ENCODE data around the gene CDC37L1.

Gene CDC37L1

DNA sequence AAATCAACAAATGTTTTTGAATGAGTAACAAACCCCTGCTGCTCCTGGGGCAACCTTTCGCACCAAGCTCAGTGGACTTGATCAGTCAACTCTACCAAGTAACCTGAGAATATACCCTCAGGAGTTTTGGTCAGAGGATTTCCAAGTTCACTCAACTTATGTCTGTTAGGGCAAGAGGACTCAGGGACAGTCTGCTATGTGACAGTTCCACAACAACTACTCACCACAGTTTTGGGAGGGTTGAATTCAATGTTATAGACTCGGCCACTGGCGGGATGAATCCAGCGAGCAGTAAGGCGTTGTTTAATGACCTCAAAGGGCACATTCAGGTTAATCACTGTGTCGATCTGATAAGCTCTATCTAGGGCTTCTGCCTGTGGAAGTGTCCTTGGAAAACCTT is 39.5 kb downstream of the CDC37L1 start:
- no peak for DNase-seq (ENCODE audit: low read depth, low spot score)
- no peak for TF ChIP-seq CTCF (IDR thresholded peaks at IDR 0.05; ENCODE audit: low read depth, low read length)
- no peak overlapping the region for H3K4me3 ChIP-seq (ENCODE audit: low read depth, low read length)
- in situ Hi-C loops (cut with HindIII; ENCODE audit: low sequenced_read_pairs), result no loop called here

DNA sequence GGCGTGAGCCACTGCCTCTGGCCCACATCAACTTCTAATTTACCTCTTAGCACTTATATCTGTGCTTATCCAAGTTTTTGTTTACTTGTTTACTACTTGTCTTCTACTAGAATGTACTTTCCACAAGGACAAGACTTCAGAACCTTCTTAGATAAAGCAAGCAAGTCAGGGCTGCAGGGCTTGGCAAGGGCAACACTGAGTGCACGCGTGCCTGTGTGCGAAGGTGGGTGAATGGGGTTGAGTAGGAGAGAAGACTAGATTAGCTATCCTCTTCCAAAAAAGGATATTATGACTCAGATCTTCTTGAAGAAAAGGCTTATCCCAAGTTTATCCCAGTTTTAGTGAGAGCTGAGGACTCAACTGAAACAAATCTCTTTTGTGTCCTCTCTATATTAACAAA is 42.4 kb downstream of the CDC37L1 start:
- no peak overlapping the region for H3K4me3 ChIP-seq (ENCODE audit: low read depth, low read length)
- DNase-seq (ENCODE audit: low read depth, low spot score), result no peak
- no peak for TF ChIP-seq CTCF (IDR thresholded peaks at IDR 0.05; ENCODE audit: low read depth, low read length)
- in situ Hi-C loops (cut with HindIII; ENCODE audit: low sequenced_read_pairs), result no loop called here

DNA sequence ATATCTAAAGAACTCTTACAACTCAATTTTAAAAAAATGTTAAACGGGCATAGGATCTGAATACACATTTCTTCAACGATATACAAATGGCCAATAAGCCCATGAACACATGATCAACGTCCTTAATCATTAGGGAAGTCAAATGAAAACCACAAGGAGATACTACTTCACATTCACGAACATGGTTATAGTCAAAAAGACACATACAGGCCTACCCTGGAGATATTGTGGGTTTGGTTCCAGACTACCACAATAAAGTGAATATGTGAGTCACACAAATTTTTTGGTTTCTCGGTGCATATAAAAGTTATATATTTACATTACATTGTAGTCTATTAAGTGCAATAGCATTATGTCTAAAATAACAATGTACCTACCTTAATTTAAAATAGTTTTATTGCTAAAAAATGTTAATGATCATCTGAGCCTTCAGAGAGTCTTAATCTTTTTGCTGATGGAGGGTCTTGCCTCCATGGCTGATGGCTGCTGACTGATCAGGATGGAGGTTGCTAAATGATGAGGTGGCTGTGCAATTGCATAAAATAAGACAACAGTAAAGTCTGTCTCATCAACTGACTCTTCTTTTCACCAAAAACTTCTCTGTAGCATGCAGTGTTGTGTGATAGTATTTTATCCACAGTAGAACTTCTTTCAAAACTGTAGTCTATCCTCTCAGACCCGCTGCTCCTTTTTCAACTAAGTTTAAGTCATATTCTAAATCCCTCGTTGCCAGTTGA is 46.5 kb downstream of the CDC37L1 start:
- TF ChIP-seq CTCF (IDR thresholded peaks at IDR 0.05; ENCODE audit: low read depth, low read length), result no peak
- in situ Hi-C loops (cut with HindIII; ENCODE audit: low sequenced_read_pairs), result no loop called here
- H3K4me3 ChIP-seq (ENCODE audit: low read depth, low read length), result no peak overlapping the region
- peak; percentile 34 for DNase-seq (ENCODE audit: low read depth, low spot score)

GRCh38 chr9:4727593-4727992 is 48.2 kb downstream of the CDC37L1 start:
- in situ Hi-C loops (cut with HindIII; ENCODE audit: low sequenced_read_pairs), result no loop called here
- no peak for TF ChIP-seq CTCF (IDR thresholded peaks at IDR 0.05; ENCODE audit: low read depth, low read length)
- H3K4me3 ChIP-seq (ENCODE audit: low read depth, low read length), result no peak overlapping the region
- no peak for DNase-seq (ENCODE audit: low read depth, low spot score)

DNA sequence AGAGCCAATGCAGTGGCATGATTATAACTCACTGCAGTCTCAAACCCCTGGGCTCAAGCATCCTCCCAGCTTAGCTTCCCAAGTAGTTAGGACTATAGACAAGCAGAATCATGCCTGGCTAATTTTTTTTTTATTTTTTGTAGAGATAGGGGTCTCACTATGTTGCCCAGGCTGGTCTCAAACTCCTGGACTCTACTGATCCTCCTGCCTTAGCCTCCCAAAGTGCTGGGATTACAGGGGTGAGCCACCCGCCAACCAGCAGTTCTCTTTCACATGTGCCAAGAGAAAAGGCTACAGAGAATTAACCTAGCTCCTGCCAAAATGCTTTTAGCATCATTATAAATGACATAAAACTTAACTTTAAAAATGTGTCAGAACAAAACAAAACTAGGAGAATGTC is 53.5 kb downstream of the CDC37L1 start:
- in situ Hi-C loops (cut with HindIII; ENCODE audit: low sequenced_read_pairs), result no loop called here
- DNase-seq (ENCODE audit: low read depth, low spot score), result no peak
- TF ChIP-seq CTCF (IDR thresholded peaks at IDR 0.05; ENCODE audit: low read depth, low read length), result no peak
- no peak overlapping the region for H3K4me3 ChIP-seq (ENCODE audit: low read depth, low read length)

- no peak overlapping the region for H3K4me3 ChIP-seq (ENCODE audit: low read depth, low read length)
- no peak for DNase-seq (ENCODE audit: low read depth, low spot score)
- no peak for TF ChIP-seq CTCF (IDR thresholded peaks at IDR 0.05; ENCODE audit: low read depth, low read length)
- in situ Hi-C loops (cut with HindIII; ENCODE audit: low sequenced_read_pairs), result no loop called here
These were observed 54.8 kb downstream of the CDC37L1 start for GRCh38 chr9:4734150-4734549.
